ENCODE results near the gene FRMD3.
A peak's percentile ranks its signal among the peaks of the same experiment; 100 is the strongest.

FRMD3 gene

GRCh38 chr9:83327323-83327722 is 210.9 kb downstream of the FRMD3 start:
- DNase-seq, result no peak

GRCh38 chr9:83323148-83323547 is 215.1 kb downstream of the FRMD3 start:
- DNase-seq, result no peak

- no peak for DNase-seq
Observed at GRCh38 chr9:83322438-83322837, 215.8 kb downstream of the FRMD3 start.

DNA sequence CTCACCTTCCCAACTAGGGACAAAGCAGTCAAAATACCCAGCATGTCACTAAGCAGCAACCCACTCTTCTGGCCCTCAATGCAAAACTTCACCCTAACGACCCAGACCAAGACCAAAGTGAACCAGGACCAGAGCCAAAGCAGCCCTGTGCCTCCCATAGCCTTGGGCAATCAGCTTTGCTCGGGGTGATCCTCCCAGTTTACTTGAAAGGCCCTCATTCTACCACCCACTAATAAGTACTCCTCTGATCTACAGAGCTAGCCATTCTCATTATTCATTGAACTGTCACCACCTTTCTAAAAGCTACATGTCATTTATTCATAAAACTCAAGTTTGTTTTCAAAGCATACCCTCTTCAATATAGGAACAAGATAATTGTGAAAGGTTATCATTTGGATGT is 221.0 kb downstream of the FRMD3 start:
- no peak for DNase-seq

GRCh38 chr9:83315649-83316048 is 222.6 kb downstream of the FRMD3 start:
- no peak for DNase-seq

DNA sequence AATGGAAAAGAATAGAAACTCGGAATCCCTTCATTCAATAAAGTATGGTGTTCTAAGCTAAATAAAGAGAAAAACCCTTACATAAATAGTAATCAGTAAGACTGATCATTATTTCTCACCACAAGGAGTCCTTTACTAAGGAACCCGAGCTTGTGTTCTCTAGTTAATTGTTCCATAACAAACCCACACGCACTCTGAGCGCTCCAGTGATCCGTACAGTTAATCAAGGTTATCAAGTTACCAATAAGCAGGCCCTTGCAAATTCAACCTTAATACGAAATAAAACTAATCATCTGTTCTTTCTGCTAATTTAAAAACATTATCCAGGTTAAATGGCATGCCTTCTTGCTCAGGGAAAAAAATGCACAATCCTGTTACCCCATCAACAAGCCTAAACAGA is 224.4 kb downstream of the FRMD3 start:
- no peak for DNase-seq

GRCh38 chr9:83312537-83312936 is 225.7 kb downstream of the FRMD3 start:
- no peak for DNase-seq

- DNase-seq, result no peak
Observed at GRCh38 chr9:83307066-83307724, 231.0 kb downstream of the FRMD3 start.

- no peak for DNase-seq
Observed at GRCh38 chr9:83304686-83305085, 233.5 kb downstream of the FRMD3 start.

DNA sequence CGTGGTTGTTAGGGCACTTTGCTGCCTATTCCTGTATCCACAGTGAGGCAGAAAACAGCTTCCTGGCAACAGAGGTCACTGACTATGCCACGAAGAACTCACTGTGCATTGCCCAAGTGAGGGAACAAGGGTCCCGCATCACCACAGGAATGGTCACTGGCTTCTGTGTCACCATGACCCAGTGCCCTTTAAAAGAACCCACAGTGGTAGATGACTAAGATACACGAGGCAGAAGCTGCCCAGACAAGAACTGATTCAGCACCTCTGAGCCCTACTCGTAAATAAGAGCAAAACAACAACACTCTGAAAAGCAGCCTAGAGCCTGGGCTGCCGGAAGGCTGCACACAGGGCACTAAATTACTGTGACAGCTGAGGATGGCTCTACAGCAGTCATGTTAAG is 238.6 kb downstream of the FRMD3 start:
- peak; percentile 1 for DNase-seq

- DNase-seq, result no peak
Observed at GRCh38 chr9:83299094-83299493, 239.1 kb downstream of the FRMD3 start.

GRCh38 chr9:83296123-83296522 is 242.1 kb downstream of the FRMD3 start:
- DNase-seq, result no peak

- no peak for DNase-seq
Observed at GRCh38 chr9:83294816-83295215, 243.4 kb downstream of the FRMD3 start.

GRCh38 chr9:83291196-83291595 is 247.0 kb downstream of the FRMD3 start:
- DNase-seq, result no peak

DNA sequence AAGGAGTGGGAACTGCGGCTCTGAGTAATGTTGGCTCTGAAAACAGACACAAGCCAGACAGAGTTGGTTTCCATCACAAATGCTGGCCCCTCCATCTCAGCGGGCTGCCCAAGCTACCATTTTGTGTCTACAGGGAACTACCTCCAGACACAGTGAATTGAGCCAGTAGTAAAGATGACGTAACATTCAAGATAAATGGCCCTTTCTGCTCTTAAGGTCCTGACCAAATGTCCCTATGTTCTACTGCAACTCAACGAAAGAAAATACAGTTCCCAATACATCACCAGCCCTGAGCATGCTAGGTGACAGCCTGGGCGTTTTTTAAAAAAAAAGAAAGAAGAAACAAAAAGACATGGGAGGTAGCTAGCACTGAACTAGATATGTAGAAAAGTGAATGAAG is 247.5 kb downstream of the FRMD3 start:
- no peak for DNase-seq

DNA sequence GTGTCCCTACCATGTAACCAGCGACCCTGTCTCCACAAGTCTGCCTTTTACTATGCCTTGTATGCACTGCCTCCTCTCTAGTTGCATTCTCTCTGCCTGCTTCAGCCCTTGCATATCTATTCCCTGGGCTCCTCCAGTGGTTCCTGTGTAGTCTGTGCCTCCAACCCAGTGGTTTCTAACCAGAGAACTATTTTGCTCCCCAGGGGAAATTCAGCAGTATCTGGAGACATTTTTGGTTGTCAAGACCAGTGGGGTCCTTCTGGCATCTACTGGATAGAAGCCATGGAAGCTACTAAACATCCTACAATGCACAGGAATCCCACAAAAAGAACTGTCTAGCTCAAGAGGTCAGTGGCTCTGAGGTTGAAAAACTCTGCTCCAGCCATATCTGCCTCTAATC is 251.2 kb downstream of the FRMD3 start:
- DNase-seq, result no peak

DNA sequence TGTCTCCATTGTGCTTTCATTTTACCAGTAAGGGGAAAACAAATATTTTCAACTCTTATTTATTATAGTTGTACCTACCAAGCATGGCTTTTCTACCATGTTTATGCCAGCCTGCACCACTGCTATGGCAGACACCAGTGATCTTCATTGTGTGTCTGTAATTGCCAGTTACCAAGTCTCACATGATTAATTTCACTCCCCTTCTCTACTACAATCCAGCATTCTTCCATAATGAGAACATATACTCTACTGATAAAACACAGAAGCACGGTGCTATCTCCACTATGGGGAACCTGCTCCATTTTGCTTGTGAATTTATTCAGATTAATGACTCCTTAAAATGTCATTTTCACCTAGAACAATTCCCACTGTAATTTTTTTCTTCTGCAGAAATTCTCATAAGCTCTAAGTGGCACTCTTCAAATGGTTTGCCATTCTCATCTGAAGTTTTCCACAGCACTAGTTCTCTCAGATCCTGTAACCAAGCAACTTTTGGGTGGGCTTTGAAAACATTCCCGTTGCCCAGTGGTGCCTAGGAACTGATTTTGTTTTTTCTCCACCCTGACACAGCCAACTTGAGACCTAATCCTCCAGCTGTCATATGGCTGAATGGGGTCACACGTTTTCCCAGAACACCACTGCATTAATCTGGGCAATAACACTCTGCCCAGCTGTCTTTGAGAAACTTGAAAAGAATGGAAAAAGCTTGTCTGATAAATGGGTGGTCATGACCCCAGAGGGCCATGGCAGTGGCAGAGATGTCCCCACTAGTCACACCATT is 252.6 kb downstream of the FRMD3 start:
- no peak for DNase-seq

DNA sequence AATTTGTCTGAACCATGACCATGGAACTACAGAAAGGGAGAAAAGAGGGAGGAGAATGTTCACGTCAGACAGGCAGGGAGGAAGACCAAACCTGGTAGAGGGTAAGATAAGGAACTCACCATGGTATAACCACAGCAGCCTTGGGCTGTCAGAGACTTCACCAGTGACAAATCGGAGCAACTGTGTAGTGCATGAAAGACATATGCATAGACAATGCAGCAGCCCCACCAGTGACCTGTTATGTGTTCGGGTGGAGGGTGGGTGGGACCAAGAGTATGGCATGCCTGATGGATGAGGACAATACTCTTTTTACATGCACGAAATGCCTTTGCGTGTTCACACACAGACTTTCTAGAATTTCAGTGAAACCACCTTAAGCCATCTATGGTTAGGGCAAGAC is 253.5 kb downstream of the FRMD3 start:
- DNase-seq, result no peak

DNA sequence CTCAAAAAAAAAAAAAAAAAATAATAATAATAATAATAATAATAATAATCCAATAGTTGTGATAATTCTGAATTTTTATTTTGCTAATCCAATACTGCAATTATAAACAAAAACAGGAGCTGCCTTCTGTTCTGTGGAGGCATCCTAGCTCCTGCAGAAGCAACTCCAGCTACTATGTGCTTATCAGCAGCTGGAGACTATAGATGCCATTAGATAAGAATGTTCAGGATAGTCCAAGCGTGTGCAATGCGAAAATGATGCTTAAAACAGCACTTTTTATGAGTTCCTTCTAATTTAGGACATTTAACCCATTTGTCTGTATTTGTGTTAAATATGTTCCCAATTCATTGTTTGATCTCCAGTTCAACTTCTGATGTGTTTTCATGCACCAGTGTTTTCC is 254.7 kb downstream of the FRMD3 start:
- no peak for DNase-seq

DNA sequence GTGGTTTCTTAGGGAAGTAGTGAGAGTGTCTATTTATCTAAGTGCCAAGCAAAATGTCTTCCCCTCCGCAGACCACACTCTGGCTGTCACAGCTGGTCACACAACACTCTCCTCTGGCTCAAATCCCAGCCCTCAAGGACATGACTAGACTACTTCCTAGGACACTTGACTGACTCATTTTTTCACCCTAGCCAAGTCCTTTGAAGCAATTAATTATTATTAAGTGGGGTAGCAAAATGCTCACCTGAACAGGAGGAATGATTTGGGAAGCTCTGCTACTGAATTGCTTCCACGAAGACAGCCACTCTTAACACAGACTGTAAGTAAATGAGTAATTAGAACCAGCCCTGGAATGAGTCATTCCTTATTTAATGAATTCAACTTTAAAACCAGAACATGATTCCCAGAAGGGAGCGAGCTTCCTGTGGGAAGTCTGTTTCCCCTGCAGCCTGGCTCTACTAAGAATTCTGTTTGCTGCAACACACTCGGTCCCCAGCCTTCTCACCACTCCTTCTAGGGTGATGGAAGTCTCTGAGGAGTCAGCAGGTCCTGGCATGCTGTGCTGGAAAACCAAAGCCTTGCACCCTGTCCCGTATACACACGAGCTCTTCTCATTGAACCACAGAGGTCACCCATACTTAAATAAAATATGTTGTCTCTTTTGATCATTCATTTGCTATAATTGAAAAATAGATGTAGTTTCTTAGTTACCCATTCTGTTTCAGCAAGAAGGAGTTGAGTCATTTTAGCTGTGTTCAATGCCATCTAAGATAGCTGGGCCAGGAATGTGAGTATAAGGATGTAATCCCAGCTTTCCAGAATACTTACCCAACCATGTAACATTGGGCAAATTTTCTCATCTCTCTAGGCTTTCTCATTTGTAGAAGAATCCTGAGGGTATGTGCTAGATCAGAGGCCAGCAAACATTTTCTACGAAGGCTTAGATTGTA is 256.6 kb downstream of the FRMD3 start:
- DNase-seq, result no peak

DNA sequence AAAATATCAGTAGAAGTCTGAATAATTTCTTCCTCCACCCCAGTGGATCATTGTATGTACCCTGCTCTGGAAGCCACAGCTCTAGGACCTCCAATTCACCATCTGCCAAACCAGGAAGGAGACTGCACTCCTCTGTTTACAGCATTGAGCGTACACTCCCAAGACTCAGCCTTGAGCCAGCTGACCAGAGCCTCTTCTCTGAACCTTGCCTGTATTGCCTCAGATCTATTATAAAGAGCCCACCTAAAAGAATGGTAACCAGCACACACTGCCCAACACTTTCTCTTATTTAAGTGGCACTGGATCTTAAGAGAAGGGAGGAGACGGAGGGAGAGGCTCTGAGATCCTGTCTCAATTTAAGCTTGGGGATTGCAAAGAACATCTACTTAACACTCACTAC is 257.4 kb downstream of the FRMD3 start:
- DNase-seq, result no peak

DNA sequence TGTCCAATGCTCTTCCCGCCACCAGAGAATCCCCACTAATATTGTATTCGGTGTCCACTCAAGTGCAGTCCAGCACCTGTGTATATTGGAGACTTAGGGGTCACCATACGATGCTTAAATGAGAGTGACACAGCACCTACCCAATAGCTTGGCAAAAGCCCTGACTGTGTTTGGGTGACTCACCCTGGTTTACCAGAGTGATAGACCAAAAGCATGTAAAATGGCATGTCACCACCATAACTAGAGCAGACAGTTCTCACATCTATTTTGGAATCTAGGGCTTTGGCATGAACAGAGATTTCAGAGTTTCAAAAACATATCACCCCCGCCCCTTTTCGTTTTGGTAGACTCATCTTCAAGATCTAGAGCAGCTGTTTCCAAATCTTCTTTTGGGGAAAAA is 257.9 kb downstream of the FRMD3 start:
- DNase-seq, result no peak

DNA sequence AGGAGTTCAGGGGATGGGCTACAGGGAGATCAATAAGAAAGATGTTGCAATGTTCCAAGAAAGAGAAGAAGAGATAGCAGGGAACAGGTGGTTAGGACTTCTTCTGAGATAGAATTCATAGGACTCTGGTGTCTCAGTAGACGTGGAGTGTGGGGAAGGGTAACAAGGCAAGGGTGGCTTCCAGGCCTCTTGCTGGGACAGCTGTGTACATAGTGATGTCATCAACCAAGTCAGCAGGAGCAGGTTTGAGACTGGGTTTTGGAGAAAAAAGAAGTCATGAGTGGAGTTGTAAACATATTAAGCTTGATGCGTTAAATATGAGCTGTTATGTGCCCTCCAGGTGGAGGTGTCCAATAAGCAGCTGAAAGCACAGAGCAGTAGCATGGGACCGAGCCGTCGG is 263.4 kb downstream of the FRMD3 start:
- DNase-seq, result no peak

DNA sequence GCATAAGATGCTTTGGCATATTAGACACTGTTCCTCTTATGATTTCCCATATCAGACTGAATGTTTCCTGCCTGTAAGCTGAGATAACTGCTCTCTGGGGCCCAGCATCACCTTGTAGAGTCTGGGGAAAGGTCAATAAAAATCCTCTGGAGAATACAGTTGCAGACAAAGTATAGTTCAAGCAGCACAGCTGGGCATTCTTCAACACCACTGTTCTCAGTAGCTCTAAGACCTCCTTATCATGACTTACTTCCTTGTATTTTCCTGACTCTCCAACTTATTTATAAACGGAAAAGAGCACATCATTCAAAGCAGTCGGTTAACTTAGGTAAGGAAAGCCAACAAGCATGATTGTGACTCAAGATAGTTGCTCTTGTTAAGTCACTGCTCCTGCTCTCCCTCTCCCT is 266.5 kb downstream of the FRMD3 start:
- DNase-seq, result no peak
